ENCODE measurements around the gene CALU.

CALU gene

DNA sequence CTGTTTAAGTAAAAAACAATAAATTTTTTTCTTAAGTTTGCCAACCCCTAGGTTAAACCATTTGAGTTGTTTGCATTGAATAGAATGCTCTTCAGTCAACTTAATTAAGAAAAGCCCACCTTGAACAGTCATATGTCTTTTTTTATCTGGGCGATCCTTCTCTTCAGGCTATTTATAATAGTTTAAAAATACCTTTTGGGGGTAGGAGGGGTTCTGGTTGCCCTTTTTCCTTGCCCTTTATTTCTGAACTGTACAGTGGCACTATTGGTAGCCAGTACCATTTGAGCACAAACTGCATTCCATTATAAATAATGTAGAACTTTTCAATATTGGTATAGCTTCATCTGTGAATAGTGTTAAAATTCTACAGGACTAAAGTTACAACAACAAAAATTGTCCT is 13.1 kb downstream of the CALU start:
- no peak for DNase-seq

DNA sequence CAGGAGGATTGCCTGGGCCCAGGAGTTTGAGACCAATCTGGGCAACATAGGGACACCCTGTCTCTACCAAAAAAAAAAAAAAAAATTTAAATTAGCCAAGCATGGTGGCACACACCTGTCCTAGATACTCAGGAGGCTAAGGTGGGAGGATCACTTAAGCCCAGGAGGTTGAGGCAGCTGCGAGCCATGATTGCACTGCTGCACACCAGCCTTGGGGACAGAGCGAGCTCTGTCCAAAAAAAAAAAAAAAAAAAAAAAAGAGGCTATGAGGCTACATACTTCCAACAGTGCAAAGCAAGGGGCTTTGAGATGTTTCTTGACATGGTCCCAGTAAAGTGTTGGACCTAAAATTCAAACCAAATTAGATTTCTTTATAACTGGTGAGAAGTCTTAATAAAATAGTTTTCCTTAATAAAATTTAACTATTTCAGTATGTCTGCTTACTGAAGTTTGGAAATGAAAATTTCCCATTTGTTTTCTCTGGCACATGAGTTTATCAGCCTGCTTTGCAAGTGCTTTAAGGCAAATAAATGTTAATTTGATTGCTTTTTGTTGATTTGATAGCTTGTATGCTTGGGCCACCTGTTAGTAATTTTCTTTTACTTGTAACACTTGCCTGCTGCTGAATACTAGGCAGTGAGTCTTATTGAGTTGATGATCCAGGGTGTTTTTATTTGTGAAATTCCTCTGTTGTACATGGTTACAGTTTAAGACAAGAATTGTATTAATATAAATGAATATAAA is 16.1 kb downstream of the CALU start:
- no peak for DNase-seq

DNA sequence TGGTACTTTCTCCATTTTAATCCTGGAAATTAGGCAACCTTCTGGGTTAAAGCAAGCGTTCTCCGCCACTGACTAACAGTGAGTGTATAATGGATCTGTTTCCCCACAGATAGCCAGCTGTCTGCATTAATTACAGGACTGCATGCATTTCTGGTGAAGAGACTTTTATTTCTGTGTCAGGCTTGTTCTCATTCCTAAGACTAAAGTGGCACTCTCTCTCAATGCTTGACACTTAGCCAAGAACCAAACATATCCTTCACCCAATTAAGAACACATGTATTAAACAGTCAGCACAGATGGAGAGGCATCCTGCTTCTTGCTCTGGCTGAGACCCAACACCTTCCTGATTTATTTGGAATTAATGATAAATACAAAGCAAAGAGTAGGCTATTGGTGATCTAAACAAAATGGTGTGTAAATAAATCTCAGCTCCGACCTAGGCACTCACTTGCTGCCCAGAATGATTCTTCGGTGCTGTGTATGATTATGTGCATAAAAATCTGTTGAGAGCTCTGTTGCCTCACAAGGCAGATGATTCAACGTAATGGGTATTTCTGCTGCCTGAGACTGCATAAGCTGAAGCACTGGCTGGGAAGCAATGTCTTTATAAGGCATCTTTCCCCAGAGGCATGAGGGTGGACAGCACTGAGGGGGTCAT is 16.8 kb downstream of the CALU start:
- no peak for DNase-seq

DNA sequence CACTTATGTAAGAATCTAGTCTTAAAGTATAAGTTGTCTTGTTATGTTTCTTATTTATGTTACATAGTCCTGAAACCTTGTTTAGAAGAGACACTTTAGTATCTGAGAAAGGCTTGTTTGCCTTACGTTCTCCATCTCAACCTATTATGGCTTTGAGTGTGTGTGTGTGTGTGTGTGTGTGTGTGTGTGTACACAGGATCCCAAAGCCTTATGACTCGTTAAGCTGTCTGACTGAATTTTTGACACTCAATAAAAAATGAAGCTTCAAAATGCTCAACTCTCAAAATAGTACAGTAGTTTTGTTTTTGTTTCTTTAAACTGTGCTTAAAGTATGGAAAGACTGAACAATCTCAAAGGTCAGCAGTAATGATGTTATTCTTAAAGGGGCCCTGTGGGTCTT is 18.0 kb downstream of the CALU start:
- DNase-seq, result no peak

DNA sequence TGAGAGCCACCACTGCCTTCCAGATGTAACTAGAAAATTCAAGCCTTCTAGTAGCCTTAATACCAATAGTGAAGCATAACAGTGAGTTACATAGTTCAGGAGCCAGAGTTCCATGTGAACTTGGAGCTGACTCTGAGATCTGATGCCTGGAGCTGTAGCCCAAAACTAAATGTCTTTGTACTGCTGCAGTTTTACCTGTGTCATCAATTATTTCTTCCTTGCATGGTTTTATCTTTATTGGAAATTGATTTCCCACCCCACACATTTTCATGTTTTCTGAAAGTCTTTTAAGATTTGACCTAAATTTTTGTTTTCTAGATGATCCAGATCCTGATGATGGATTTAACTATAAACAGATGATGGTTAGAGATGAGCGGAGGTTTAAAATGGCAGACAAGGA is 19.4 kb downstream of the CALU start:
- no peak for DNase-seq

DNA sequence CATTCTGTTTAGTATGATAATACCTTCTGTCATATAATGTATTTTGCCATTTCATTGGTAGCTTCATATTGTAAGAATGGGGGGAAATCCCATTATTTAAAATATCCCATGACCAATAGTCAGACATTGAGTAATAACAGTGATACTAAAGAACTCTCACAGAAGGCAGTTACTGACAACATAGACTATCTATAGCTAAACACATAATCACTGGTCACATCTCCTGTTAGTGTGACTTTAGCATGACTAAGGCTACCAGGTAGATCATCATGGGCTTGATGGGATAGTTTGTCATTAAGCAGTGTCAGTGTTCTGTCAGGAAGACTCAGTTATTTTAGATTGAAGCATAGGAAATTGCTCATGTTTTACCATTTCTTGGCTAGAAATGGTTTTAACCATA is 20.1 kb downstream of the CALU start:
- no peak for DNase-seq

DNA sequence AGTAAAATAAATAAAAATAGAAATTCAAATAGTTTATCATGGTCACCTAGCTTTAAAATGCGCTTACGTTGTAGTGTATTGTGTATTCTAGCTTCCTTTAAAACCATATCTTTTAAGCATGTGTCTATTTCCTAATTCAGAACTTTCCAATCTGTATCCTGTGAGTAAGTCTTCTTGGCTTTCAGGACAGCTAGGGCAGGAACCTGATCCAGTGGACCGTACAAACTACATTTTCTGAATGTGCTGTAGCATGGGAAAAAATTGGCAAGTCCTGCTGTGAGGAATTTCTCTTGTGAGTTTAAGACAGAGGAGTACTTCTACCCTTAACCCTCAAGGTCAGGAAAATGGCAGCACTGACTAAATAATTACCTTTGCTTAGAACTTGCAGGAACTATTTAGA is 24.4 kb downstream of the CALU start:
- no peak for DNase-seq

DNA sequence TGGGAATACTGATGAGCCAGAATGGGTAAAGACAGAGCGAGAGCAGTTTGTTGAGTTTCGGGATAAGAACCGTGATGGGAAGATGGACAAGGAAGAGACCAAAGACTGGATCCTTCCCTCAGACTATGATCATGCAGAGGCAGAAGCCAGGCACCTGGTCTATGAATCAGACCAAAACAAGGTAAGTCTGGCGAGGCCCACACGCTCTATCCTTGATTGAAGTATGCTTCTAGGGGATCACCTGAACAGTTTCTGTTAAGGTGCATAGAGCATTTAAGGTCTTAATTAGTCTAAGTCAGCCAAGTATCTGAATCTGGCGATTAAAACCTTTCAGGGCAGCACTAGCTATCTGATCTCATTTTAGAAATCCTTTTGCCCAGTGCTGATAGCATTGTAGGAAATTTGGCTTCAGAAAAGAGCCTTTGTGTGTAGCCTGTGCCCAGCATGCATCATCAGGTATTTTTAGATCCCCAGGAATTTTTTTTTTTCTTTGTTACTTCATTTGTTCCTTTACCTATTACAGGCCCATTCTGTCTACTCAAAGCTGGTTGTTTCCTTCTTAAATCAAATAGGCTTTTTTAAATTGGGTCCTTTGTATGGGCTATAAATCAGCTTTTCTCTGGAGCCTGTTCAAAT is 28.4 kb downstream of the CALU start:
- no peak for DNase-seq

DNA sequence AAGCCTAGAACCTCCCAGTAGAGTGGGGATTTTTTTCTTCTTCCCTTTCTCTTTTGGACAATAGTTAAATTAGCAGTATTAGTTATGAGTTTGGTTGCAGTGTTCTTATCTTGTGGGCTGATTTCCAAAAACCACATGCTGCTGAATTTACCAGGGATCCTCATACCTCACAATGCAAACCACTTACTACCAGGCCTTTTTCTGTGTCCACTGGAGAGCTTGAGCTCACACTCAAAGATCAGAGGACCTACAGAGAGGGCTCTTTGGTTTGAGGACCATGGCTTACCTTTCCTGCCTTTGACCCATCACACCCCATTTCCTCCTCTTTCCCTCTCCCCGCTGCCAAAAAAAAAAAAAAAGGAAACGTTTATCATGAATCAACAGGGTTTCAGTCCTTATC is 31.1 kb downstream of the CALU start:
- DNase-seq, result no peak

DNA sequence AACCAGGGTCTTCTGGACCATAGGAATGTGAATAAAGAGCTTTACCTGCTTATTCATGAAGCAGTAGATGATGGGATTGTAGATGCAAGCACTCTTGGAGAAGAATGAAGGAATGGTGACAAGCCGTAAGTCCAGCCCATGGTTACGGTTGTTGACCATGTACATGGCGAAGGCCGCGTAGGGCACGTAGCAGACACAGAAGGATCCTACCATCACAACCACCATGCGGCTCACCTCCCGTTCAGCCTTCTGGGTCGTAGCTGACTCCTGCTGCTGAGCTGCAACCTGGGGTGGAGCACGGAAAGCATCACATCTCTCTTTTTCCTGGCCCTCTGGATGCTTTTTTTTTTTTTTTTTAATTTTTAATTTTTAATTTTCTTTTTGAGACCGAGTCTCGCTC is 34.4 kb downstream of the CALU start:
- no peak for DNase-seq

DNA sequence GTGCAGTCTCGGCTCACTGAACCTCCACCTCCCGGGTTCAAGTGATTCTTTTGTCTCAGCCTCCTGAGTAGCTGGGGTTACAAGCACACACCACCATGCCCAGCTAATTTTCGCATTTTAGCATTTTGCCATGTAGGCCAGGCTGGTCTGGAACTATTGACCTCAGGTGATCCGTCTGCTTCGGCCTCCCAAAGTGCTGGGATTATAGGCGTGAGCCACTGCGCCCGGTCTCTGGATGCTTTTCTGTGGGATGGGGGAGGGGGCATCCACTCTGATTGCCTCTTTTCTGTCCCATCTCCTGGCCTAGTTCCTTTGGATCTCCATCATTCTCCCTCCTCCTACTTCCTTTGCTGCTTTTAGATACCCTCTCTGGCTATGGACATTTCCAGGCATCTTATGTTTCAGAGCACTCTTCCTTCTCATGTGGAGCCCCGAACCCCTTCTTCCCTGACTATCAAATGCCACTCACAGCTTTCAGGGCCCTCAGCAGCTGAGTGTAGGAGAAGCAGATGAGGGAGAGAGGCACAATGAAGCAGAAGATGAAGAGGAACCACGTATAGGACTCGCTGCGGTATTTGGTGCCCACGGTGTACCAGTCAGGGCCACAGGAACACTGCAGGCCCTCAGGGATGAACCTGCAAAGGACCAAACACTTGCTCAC is 35.0 kb downstream of the CALU start:
- DNase-seq, result no peak

DNA sequence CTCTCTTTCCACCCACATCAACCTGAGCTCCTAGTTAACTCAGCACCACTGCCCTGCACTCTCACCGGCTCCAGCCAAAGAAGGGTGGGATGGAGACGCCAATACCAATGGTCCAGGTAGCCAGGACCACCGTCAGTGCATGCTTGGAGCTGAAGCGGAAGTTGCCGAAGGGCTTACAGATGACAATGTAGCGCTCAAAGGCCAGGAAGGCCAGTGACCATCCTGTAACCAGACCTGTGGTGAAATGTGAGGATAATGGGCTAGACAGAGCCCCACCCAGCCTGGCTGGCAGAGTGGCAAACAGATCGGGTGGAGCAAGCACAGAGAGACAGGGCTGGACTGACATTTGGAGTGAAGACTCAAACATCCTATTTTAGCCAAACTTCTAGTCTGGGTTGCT is 35.8 kb downstream of the CALU start:
- DNase-seq, result no peak

DNA sequence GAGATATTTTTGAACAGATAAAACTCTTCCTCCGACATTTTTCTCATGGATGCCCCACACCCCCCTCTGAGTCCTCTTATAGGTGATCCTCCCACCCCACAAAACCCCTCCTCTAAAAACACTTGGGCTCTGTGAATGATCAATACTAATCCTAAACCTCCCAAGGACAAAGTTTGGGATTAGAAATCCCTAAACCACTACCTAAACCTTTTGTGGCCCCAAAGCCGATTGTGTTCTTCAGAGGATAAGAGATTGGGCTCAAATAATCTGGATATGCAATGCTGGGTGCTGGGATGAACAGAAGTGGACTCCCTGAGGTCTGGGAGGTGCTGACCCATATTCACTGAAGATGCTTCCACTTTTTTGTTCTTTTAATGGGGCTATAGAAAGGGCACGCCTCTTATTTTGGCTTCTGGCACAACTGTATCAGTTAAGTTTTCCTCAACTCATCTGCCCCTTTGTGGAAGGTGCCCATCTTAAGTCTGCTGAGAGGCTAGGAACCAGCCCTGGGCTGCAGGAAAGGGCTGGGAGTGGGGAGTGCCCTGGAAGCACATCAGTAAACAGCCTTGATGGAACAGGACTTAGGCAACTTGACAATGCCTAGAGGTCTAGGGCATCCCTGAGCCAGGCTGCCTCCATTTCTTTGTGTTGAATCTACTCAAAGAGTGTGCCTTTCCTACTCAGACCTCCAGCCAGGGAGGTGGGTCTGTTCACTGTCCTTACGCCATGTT is 36.8 kb downstream of the CALU start, which contains the start of gene OPN1SW:
TSS of gene OPN1SW (minus strand) at position 51 of the 731 bp plus-strand sequence. CDS start at position 38, 13 bp downstream.
- DNase-seq, result no peak

DNA sequence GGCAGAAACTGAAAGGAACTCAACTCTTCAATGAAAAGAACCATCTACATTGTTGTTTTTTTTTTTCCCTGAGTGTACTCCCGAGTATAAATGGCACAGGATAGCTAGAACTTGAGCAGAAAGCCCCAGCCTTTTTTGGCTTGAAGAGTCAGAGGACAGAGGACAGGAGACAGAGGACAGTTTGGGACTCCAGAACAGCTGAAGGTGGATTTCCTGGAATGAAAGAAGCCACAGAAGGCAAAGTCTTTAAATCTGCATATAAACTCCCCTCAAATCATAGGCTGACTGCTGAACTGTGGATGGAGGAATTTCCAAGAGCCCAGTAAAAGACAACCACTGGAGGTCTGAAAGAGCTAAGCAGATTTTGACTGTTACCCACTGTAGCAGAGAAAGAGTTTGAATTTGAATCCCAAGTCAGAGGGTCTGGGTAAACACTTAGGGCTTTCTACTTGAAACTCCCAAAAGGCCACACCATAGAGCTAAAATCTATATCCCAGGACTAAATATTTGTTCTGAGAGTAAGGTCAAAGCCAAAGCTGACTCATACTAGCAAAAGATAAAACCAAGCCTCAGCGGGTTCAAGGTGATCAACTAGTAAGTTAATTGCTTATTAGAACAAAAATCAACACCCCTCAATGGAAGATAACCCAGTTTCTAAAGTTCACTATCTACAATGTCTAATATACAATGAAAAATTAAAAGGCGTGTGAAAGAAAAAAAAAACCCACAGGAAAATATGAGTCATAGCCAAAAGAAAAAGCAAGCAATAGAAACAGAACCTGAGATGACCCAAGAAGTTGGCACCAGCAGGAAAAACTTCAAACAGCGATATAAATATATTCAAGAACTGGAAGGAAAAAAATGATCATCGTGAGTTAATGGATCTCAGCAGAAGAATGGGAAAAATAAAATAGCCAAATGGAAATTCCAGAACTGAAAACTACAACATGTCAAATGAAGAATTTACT is 38.3 kb downstream of the CALU start:
- DNase-seq, result no peak

DNA sequence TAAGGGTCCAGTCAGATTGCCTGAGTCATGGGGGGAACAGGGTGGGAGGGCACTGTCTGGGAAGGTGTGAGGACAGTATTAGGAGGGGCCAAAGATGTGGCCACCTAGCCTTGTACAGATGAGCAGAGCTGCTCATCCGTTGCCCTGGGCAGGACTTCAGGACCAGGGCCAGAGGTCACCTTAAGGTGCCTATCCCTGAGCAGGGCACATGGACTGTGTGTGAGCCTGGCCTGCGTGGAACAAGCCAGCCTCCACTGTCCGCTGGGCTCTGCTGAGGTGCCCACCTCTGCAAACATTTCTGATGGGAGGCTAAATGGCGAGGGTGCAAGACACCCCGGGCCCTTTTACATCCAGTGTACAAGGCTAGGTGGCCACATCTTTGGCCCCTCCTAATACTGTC is 39.8 kb downstream of the CALU start:
- DNase-seq, result no peak

DNA sequence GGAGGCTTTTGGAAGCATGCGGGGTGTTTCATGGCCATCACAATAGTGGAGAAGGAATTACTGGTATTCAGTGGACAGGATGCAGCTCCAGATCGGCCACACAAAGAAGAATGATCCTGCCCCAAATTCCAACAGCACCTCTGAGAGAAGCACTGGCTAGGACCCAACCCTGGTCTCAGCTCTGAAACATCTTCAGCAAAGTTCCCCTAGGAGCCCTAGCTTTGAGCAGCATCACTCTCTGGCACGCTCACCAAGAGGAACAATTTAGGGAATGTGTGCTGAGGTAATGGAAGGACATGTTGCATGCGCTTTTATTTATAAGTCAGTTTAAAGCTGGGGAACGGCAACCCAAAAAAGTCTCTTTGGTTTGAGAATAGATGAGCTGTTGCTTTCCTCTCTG is 42.0 kb downstream of the CALU start:
- no peak for DNase-seq

DNA sequence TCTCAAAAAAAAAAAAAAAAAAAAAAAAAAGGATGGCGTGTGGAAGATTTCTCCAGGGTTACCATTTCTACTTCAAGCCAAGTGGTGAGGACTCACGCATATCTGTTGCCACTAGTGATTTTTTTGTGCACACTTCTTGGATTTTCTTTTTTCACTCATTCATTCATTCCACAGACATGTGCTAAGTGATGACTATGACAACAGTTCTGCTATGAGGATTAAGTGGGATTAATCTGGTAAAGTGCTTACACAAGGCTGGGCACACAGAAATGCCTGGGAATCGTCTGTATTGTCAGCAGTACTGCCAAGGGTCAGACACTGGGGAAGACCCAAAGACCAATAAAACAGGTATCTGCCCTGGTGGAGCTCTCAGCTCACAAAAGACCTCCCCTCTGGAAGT is 42.7 kb downstream of the CALU start:
- DNase-seq, result no peak

DNA sequence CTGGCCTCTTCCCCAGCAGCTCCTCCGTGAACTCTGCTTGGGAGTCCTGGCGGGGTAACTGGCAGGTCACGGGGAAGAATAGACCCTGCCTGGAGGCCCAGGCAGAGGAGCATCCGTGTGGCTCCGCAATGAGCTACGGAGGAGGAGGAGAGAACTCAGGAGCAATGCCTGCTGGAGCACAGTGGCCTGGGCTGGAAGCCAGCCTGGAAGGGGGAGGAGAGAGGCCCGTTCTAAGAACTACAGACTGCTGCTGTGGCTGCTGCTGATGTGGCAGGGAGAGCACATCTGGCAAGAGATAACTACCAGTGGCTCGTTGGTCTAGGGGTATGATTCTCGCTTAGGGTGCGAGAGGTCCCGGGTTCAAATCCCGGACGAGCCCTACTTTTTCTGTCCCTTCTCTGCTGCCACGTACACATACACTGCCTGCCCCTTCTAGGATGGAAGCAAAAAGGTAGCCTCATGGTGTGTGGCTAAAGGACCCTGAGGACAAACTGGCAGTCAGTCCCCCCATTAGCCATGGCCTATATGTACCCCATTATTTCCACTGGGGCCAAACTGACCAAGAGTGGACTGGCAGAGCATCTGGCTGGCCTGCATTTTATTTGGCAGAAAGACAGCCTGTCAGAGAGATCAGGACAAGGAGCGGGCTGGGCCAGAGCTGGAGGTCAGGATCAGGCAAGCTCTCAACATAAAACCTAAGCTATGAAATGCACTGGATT is 44.1 kb downstream of the CALU start:
- DNase-seq, result no peak

DNA sequence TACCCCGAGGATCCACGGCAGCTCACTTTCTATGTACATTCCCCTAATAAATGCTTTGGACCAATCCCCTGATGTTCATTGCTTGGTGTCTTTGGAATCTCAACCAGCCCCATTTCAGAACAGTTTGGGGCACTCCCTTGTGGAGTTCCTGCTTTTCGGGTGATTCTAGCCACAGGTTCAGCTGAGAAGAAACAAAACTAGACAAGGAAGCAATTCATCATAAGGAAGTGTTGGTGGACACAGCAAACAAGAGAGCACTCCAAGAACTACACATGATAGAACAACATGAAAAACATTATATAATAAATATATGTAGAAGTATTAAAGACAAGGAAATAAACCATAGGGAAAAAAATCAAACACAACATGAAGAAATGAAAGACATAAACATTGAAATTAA is 46.6 kb downstream of the CALU start:
- DNase-seq, result no peak

DNA sequence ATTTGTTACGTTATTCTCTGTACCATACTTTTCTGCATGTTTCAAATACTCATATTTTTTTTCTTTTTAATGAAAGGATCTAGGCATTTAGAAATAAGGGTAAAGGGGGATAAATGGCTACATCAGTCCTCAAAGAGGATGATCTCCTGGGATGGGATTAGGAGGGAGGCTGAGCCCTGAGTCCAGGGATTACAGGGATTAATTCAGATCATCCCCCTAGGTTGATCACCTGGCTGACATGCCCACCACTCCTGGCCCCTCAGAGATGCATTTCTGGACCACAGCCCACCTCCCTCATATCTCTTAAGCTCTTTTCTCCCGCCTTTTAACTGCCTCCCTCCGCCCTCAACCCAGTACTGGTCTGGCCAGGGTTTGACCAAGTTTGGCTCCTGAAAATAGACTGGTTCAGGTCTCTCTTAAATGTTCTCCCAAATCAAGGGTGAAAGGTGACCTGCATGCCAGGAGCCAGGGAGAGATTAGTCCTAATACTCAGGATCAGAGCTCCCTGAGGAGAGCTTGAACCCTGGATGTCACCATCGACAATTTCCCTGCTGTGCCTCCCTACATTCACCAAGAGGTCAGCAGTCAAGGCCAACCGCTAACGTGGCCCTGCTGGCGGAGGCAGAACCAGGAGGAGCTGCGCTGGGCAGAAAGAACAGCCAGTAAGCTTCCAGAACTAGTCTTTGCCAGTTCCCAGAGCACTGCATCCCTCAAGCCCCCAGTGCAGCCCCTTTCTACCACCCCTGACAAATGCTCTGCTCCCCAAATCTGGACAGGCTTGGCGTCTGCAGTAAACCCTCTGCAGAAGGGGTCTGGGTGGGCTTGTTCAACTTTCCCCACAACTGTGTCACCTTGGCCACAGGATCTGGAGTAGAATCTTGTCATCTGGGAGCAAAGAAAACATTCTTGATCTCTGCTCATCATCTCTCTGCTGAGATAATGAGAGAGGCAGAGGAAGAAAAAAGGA is 49.6 kb downstream of the CALU start:
- DNase-seq, result no peak
